ENCODE data around the gene HMGXB3.
"Not testable (repeated sequence)": the region's sequence is repeated elsewhere in the genome, so short reads cannot be mapped to it uniquely, and the experiment has no call there.

The HMGXB3 gene

DNA sequence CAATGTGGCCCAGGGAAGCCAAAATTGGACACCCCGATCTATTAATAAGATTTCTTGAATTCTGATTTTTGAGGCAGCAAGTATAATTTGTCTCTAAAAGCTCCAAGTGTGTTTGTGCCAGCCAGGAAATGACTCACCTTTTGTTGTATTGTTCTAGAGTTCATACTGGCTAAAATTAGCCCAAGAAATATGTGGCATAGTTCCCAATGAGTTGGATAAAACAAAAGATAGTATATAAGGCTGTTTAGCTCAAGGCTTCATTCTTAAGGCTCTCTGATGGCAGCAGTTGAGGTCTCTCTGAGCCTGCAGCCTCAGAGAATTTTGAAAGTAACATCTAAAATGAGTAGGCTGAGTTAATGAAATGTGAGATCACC, 21.6 kb downstream of the HMGXB3 start:
- DNase-seq (ENCODE audit: low spot score): no peak

DNA sequence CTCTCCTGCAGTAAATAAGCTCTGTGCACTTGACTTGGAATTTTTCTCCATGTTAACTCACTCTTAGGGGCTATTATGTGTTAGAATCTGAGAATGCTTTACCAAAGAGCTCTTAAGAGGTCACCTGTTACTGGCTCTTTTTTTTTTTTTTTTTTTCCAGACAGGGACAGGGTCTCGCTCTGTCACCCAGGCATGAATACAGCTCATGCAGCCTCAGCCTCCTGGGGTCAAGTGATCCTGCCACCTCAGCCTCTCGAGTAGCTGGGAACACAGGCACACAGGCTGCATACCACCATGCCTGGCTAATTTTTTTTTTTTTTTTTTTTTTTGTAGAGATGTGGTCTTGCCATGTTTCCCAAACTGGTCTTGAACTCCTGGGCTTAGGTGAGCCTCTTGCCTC, 22.1 kb downstream of the HMGXB3 start:
- no peak for DNase-seq (ENCODE audit: low spot score)

DNA sequence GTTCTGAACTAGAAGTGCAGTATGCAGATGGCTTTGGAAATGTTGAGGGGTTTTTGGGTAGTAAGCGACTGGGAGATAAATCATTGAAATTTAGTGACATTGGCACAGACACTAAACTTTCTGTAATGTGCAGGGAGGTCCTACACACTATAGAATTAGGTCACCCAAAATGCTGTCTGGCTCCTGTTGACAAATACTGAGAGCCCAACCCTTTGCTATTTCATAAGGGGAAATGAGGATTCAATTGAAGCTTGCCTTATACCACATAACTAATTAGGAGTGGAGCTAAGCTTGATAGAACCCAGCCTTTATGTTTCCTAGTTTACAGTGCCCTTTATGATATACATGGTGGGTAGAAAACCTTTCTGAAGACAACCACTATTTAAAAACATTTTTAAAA, 22.6 kb downstream of the HMGXB3 start:
- no peak for DNase-seq (ENCODE audit: low spot score)

DNA sequence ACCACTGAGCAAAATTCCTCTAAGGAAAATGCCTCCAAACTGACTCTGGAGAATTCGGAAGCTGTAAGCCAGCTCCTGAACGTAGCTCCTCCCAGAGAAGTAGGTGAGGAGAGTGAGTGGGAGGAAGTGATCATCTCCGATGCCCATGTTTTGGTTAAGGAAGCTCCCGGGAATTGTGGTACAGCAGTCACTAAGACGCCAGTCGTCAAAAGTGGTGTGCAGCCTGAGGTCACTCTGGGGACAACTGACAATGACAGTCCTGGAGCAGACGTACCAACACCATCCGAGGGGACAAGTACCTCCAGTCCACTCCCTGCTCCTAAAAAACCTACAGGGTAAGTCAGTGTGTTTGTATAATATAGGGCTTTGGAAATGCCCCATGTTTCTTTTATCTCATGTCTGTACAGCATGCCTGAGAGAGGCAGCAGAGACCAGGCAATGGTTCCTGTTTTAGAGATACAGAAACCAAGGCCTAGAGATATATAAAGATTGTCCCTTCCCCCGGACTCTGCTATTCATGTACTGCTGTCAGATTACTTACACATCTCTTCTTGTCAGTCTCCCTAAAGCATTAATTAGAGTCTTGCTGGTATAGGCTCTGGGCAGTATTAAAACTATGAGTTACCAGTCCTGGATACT, 23.9 kb downstream of the HMGXB3 start:
- DNase-seq (ENCODE audit: low spot score): no peak

DNA sequence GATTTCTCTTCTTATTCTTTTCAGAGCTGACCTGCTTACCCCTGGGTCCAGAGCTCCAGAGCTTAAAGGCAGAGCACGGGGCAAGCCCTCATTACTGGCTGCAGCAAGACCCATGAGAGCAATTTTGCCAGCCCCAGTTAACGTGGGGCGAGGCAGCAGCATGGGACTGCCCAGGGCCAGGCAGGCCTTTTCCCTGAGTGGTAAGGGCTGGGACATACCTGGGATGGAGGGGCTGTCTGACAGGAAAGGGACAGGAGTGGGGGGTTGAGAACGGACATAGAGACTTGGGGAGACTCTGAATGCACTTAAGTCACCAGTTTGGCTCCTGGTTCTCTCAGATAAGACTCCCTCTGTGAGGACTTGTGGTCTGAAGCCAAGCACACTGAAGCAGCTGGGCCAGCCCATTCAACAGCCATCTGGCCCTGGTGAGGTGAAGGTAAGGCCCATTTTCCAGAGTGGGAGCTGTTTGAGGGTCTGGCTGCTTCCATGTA, 26.2 kb downstream of the HMGXB3 start:
- no peak for DNase-seq (ENCODE audit: low spot score)

DNA sequence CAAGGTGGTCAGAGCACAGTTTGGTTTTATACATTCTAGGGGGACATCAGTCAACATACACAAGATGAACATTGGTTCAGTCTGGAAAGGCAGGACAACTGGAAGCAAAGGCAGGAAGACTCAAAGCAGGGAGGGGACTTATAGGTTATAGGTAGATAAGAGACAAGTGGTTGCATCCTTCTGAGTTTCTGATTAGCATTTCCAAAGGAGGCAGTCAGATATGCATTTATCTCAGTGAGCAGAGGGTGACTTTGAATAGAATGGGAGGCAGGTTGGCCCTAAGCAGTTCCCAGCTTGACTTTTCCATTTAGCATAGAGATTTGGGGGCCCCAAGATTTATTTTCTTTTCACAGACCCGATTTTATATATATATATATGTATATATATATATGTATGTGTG, 27.5 kb downstream of the HMGXB3 start:
- not testable (repeated sequence) for DNase-seq (ENCODE audit: low spot score)

DNA sequence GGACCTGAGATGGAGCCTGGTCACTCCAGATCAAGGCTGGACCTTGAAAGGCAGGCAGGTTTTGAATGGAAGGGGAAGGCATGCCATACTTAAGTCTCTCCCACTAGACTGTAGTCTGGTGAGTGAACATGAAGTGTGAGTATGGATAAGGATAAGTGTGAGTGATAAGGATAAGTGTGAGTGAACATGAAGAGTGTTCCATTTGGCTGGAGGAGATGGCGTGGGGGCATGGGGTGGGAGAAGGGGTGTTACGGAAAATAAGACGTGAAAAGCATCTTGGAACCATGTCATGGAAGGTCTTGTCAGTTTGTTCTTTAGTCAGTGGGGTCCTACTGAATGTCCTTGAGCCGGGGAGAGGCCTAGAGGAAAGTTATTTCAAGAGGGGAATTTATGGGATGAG, 32.8 kb downstream of the HMGXB3 start:
- no peak for DNase-seq (ENCODE audit: low spot score)

DNA sequence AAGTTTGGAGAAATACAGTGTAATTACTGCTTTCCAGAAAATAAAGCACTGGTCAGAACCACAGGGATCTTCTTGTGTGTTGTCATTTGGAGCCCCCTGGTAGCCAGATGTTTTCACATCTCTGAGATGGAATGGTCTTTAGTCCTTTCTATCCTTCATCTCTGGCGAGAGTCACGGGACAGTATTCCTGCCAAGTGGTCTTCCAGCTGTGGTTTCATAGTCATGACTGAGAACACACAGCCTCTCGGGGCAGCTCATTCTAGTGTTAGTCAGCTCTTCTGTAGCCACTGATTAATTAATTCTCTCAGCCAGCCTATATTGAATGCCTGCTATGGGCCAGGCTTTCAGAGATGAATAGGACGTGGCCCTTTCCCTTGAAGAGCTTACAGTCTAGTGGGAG, 34.1 kb downstream of the HMGXB3 start:
- no peak for DNase-seq (ENCODE audit: low spot score)

DNA sequence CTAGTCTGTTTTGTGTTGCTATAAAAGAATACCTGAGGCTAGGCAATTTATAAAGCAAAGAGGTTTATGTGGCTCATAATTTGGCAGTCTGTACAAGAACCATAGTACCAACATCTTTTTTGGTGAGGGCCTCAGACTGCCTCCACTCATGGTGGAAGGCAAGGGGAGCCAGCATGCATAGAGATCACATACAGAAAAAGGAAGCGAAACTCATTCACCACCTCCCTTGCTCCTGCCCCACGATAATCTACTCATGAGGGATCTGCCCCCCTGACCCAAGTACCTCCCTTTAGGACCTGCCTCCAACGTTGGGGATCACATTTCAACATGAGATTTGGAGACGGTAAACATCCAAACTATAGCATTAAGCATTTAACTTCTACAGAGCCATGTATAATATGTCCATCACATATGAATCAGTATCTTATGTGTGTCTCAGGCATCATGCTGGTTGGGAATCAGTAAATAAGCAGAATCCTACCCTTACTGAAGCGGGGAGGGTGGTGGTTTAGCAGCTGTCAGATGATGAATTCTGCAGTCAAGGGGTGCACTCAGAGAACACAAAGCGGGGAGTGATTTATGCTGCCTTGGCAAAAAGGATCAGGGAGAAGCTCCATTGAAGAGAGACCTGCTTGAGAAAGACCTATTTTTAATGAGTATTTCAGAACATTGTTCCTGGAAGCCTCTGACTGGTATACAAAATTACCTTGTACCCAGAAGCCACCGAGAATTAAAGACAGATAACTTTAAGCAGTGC, 34.8 kb downstream of the HMGXB3 start:
- no peak for DNase-seq (ENCODE audit: low spot score)

DNA sequence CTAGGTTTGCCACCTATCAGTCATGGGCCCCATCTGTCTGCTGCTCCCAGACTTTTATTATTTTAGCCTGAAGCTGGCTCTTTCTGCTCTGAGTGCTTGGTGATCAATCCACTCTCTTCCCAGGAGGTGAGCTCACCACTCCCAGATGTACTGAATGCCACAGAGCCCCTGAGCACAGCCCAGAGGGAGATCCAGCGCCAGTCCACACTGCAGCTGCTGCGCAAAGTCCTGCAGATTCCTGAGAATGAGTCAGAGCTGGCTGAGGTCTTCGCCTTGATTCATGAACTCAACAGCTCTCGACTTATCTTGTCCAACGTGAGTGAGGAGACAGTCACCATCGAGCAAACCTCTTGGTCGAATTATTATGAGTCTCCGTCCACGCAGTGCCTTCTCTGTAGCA, 36.0 kb downstream of the HMGXB3 start:
- DNase-seq (ENCODE audit: low spot score): no peak

DNA sequence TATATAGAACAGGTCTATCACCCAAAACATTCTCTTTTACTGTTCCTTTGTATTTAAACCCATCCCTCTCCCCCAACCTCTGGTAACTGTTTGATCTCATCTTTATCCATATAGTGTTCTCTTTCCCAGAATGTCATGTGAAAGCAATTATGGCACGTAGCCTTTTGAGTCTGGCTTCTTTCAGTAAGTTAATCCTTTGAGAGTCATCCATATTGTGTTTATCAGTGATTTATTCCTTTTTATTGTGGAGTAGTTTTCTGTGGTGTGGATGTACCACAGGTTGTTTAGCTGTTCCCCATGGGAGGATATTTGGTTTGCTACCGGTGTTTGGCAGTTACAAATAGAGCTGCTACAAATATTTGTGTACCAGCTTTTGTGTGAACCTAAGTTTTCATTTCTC, 38.0 kb downstream of the HMGXB3 start:
- DNase-seq (ENCODE audit: low spot score): no peak

DNA sequence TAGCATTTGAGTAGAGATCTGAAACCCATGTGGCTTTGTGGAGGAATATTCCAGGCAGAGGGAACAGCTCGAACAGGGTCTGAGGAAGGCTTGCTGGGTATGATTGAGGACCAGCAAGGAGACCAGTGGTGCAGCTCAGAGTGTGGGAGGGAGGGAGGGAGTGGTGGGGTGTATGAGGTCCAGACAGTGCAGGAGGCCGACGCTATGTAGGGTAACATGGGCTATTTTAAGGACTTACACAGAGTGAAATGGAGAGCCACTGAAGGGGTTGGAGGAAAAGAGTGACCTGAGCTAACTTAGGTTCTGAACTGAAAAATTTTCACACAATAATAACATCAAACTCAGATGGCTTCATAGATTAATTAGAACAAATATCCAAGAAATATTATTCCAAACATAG, 41.9 kb downstream of the HMGXB3 start:
- DNase-seq (ENCODE audit: low spot score): no peak

DNA sequence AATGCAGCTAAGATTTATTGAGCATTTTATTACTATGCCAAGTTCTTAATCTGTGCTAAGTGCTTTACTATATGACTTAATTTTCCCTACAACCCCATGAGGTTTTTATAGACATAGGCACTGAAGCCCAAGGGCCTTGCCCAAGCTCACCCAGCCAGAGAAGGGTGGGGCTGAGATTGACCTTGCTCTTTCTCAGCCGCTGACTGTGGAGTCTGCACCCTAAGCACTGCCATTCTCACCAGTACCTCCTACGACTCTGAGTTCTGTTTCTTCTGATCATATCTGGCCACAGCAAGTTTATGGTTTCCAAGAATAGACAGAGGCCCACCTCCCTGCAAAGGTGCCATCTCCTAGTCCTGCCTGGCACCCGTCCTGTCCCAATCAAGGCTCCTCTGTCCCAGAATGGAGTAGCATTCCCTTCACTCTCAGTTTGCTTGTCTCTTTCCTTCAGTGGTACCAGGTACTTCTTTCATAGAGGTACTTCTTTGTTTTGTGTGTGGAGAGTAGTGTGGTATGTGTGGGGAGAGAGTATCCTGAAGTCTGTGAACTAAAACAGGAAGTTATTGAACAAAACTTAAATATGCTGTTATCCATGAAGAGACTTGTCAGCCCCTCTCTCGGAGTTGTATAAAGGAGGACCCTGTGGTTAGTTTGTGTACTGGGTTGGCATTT, 43.3 kb downstream of the HMGXB3 start:
- DNase-seq (ENCODE audit: low spot score): no peak

DNA sequence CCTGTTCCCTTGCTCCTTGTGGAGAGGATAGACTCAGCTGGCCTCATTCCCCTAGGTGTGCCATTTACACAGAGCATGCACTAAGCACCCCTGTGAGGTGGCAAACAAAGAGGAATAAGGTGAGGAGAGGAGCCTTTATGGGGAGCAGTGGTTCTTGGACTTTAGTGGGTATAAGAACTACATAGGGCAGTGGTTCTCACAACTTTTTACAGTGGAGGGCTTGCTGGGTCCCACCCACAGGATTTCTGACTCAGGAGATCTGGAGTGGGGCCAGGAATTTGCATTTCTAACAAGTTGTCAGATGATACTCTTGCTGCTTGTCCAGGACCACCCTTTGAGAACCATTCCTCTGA, 43.8 kb downstream of the HMGXB3 start:
- DNase-seq (ENCODE audit: low spot score): no peak

DNA sequence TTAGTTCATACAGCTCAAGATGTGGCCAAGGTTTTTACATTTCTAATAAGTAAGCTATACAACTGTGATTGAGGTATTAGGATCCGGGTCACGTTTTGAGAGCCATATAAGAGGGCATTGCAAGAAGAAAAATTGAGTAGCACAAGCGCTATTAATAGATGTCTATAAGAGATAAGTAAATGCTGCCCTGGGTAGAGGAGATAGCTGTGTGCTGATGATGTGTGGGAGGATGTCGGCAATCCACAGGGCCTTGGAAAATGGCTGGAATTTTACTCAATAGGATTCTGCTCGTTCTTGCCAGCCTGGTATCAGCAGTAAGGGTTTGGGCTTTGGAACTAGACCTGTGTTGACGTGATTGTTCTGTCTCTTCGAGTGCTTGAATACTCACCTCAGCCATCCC, 44.2 kb downstream of the HMGXB3 start:
- no peak for DNase-seq (ENCODE audit: low spot score)

DNA sequence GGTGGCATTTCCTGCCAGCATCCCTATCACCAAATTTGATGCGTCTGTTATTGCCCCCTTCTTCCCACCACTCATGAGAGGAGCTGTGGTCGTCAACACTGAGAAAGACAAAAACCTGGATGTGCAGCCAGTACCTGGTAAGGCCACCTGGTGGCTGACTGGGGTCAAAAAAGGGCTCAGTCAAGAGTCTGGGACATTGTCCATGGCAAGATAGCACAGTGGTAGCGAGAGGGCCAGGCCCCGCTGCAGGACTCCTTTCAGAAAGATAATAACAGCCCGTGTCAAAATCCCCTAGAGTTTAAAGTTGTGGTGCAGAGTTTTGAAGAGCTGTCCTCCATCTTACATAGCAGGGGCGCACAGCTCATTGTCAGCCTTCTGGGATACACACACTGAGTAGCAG, 45.0 kb downstream of the HMGXB3 start:
- no peak for DNase-seq (ENCODE audit: low spot score)

DNA sequence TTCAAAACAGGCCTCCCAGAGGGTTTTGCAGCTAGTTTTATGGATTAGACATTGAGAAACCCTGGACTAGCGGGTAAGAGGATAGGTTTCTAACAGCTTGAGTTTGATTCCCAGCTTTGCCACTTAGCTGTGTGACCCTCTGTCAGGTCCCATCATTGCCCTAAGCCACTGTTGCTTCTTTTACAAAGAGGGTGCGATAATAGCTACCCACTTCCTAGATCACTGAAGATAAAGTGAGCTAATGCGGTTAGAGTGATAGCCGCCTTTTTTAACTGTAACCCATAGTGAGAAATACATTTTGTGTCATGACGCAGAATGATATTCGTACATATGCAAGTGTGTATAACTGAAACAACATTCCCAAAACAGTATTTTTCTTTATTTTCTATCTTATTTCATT, 45.5 kb downstream of the HMGXB3 start:
- no peak for DNase-seq (ENCODE audit: low spot score)

DNA sequence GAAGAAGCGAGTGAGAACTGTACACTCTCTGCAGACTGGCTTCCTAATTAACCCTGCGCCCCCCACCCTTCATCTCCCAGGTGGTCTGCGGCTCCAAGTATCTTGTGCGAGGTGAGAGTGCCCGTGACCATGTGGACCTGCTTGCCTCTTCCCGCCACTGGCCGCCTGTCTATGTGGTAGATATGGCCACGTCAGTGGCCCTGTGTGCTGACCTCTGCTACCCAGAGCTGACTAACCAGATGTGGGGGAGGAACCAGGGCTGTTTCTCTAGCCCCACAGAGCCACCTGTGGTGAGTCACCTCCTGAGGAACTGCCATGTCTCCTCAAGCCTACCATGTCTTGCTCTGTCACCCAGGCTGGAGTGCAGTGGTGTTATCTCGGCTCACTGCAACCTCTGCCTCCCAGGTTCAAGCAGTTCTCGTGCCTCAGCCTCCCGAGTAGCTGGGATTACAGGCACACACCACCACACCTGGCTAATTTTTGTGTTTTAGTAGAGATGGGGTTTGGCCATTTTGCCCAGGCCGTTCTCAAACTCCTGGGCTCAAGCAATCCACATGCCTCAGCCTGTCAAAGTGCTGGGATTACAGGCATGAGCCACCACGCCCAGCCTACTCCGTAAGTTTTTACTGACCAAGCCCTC, 49.8 kb downstream of the HMGXB3 start:
- DNase-seq (ENCODE audit: low spot score): not testable (repeated sequence)

DNA sequence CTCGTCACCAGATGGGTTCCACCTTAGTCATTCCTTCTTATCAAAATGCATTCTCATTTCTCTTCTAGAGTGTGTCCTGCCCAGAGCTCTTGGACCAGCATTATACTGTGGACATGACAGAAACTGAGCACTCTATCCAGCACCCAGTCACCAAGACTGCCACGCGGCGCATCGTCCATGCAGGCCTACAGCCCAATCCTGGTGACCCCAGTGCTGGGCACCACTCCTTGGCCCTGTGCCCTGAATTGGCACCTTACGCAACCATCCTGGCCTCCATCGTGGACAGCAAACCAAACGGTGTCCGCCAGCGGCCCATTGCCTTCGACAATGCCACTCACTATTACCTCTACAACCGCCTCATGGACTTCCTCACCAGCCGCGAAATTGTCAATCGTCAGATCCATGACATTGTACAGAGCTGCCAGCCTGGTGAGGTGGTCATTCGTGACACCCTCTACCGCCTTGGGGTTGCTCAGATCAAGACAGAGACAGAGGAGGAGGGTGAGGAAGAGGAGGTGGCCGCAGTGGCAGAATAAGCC, 51.2 kb downstream of the HMGXB3 start:
- DNase-seq (ENCODE audit: low spot score): no peak

DNA sequence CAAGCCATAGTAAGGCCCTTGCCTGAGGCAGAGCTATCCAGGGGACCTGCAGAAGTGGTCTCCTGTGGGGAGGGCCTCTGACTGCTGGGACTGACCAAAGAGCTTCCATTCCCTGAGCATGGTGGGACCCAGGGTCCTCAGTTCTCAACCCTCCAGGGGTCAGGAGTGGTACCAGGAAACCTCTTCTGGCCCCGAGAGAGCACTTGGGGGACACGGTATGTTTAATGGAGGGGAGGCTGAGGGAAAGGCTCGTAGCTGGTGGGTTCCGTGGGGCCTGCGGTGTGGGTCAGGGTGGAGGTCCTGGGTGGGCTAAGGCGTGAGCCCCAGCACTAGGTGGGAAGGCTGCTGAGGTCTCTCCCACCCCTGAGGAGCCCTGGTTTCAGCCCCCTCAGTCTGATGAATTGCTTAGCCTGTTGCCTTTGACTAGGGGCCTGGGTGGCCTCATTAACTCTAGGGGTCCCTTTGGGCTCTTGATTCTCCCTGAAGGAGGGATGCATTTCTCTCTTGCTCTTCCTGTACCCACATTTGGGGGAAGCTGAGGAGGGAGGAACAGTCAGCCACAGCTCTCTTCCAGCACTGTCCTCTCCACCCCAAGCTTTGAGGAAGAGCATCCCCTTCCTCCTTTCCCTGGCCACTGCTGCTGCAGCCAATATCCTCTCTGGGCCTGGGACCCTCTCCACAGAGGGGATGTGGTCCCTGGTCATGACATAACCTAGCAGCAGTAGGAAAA, 51.9 kb downstream of the HMGXB3 start:
- DNase-seq (ENCODE audit: low spot score): no peak

DNA sequence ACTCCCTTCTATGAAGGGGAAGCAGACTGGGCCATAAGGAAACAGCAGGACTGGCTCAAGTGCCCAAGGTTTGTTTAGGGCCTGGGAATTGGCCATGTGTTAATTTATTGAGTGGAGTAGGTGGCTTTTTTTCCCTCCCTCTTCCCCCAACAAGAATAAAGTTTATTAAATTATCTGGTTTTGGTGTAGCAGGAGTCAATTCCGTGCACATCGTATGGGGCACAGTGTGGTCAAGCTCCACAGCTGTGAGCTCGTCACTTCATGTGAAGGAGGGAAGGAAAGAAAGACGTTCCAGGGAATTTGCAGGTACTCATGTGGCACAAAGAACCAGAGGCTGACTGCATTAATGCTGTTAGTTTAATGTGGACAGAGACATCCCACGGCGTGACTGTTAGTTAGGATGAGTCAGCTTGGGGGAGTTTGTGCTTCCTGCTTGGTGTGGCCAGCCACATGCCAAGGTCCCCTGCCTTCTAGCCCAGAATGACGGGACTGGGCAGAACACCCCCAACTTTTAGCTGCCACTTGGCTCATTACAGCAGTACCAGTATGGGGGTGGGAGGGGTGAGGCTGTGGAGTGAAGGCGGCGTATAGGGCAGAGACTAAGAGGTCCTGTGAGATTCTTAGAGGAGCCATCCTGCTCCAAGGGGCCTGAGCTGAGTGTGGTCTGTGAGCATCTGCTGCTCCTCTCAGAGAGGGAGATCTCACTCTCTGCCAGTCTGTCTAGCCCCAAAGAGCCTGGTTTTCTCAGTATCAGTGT, 52.6 kb downstream of the HMGXB3 start:
- DNase-seq (ENCODE audit: low spot score): no peak
